GM21423 (cell line): ENCODE results near the gene MPP4.

ENCODE experiments used
- ATAC-seq: cut with Tn5 transposase; IDR thresholded peaks from one replicate; pipeline ENCODE4 v1.9.1; 2021; ENCODE audit warnings: mild to moderate bottlenecking, moderate library complexity; ENCODE audit not compliant: unreplicated experiment

Gene MPP4, protein sequence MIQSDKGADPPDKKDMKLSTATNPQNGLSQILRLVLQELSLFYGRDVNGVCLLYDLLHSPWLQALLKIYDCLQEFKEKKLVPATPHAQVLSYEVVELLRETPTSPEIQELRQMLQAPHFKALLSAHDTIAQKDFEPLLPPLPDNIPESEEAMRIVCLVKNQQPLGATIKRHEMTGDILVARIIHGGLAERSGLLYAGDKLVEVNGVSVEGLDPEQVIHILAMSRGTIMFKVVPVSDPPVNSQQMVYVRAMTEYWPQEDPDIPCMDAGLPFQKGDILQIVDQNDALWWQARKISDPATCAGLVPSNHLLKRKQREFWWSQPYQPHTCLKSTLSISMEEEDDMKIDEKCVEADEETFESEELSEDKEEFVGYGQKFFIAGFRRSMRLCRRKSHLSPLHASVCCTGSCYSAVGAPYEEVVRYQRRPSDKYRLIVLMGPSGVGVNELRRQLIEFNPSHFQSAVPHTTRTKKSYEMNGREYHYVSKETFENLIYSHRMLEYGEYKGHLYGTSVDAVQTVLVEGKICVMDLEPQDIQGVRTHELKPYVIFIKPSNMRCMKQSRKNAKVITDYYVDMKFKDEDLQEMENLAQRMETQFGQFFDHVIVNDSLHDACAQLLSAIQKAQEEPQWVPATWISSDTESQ

GRCh38 chr2:201698588-201699226, at the start of gene MPP4:
TSS of gene MPP4 (minus strand) at chr2:201698644. CDS start at chr2:201693954, 4,690 bp downstream.
- no peak for ATAC-seq

DNA sequence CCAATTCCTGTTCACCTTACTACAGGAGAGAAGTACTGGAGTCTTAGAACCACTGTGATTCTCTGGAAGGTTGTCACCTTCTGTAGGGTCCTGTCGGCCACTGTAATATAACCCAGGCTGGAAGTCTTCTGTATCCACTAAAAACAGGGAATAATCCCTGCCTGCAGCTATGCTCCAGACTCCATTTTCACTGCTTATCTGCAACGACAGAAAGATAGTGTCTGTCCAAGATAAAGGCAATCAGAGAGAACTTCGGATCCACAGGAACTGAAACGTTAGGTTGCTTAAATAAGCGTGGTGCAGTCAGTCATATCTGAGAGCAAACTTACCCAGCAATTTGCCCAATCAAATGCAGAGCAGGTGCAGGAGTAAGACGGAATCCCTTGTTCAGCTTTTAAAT, 48.1 kb upstream of the MPP4 start:
- ATAC-seq = no peak

DNA sequence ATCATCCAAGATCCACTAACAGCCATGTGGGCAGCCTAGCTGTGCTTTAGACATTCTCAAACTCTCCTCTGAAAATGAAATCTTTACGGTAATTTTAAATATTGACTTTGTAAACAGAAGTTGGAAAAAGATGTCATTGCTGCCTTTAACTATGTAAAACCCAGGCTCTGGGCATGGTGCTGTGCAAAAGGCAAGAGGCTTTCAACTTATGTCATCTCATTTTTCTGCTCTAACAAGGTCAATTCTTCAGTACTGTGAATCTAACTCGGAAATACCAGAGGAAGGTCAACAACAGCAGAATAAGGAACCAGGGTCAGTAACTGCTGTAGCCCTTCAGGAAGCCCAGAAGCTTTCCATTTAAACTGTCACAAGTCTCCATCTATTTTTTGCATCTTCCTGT, 37.0 kb upstream of the MPP4 start:
- no peak for ATAC-seq

GRCh38 chr2:201734111-201734510, 35.7 kb upstream of the MPP4 start:
- no peak for ATAC-seq

DNA sequence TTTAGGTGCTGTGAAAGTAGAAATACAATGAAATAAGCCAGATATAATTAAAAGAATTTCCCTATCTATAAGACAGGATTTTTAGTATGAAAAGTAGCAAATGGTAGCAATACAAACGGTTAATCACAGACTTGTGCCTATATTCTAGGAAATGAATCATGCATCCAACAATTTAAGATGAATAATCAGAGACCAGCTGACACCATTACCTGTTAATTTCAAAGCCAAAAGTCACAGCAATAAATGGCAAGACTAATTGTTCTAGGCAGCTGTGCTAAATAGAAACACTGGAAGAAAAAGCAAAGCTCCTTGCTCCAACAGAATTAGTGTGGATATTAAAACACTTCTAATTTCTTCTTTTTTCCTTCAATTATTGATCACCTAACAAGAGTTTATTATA, 35.1 kb upstream of the MPP4 start:
- no peak for ATAC-seq

DNA sequence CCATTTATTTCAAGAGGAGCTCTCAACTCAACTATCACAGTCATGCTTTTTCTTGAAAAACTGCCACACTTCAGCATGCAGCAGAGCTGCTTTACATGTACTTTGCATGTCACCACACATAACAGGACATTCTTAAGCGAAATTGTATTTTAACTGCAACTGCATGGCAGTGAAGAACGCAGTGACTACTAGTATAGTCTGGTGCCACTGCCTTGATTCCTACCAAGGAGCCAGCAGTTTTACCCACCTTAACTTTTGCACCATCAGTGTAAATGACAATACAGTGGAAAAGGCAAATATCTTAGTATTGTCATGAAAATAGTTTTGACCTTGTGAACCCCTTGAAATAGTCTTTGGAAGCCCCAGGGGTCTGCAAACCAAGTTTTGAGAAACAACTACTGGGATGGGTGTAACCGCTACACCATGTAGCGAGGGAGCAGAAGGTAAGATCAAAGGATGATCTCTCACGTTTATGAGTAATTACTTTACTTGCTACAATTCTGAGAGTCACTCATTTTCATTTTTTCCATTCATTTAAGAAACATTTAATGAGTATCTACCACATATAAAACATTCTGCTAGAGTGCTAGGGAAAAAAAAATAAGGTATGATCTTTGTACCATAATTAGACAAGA, 32.3 kb upstream of the MPP4 start:
- no peak for ATAC-seq

GRCh38 chr2:201715459-201715858, 17.0 kb upstream of the MPP4 start:
- ATAC-seq = no peak

GRCh38 chr2:201712726-201713125, 14.3 kb upstream of the MPP4 start:
- ATAC-seq = no peak

DNA sequence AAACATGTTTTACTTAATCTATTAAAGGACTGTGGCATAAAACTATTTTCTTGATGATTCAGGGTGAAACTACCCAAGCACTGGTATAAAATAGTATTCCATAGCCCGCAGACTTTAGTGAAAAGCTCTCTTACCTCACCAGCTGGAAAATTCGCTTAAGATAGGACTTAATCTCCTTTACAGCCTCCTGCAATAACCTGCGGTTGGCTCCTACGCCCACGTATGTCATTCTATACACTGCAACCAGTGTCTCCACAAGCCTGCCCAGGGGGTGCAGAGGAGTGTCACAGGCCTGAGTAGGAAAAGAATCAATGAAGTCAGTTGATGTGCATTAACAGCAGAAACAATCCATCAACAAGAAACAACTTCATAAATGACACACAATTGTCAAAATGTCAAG, 11.3 kb upstream of the MPP4 start:
- ATAC-seq = no peak

- no peak for ATAC-seq
These were observed 10.6 kb upstream of the MPP4 start for GRCh38 chr2:201709049-201709448.

DNA sequence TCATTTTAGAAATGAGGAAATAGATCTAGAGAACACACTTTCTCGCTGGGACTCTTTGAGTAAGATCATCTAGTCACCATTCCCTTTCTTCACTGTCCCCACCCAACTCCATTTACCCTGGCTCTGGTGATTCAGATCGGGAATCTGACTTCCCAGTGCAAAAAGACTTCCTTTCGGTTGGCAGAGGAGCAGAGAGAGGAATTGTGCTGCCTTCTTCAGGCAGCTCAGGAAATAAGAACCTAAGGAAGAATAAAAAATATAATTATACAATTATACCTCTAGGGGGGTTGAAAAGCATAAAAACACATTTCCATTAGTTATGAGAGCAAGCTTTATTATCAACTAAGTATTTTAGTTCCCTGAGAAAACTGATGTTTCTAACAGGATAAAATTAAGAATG, 9.3 kb upstream of the MPP4 start:
- no peak for ATAC-seq

DNA sequence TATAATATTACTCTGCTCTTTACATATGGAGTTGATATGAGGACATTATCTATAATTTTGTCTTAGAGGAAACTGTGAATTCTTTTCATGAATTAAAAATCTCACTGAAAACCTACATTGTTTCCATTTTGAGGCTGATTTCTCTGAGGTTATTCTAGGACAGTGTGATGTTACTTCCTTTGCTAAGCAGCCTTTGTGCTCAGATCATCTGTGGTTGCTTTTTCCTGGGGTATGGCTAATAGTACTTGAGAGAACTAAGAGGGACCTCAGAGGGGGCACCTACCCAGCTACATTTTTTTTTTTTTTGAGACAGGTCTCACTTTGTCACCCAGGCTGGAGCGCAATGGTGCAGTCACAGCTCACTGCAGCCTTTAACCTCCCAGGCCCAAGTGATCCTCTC, 8.7 kb upstream of the MPP4 start:
- ATAC-seq = no peak

GRCh38 chr2:201704536-201704935, 6.1 kb upstream of the MPP4 start:
- no peak for ATAC-seq

- no peak for ATAC-seq
These were observed 3.2 kb upstream of the MPP4 start for GRCh38 chr2:201701646-201702045.

GRCh38 chr2:201699416-201699815, 972 bp upstream of the MPP4 start:
- no peak for ATAC-seq

- no peak for ATAC-seq
These were observed 545 bp downstream of the MPP4 start for GRCh38 chr2:201697899-201698298.

- no peak for ATAC-seq
These were observed 2.2 kb downstream of the MPP4 start for GRCh38 chr2:201696151-201696659.

GRCh38 chr2:201685156-201685555, 13.3 kb downstream of the MPP4 start:
- ATAC-seq = no peak

DNA sequence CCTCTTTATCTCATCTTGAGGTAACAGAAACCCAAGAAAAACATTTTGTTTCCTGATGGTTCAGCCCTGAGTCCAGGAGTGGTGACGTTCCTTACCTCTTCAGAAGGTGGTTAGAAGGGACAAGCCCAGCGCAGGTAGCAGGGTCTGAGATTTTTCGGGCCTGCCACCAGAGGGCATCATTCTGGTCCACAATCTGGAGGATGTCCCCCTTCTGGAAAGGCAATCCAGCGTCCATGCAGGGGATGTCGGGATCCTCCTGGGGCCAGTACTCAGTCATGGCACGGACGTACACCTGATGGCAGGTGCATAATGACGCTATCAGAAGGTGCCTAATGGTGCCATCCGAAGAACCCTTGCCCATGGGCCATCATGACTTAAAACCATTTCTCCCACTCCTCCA, 17.7 kb downstream of the MPP4 start:
- no peak for ATAC-seq

GRCh38 chr2:201678401-201678800, 20.0 kb downstream of the MPP4 start:
- no peak for ATAC-seq

- ATAC-seq = no peak
These were observed 23.0 kb downstream of the MPP4 start for GRCh38 chr2:201675454-201675853.
